Kidney epithelial cell (primary cell): ENCODE measurements around the gene CELSR1. TPM values are rescaled to one million over a fixed set of nuclear protein-coding genes. Genes with fewer than 3 reads are reported as not detected.

Experiments
- DNase-seq: peaks from one replicate; pipeline ENCODE4 v3.0.0-alpha.2; 2010; ENCODE audit warnings: low read depth
- H3K27me3 ChIP-seq: 2 replicates; pipeline ENCODE4 v1.6.0; 2011; ENCODE audit warnings: low read length; ENCODE audit not compliant: control insufficient read depth, insufficient read depth
- H3K36me3 ChIP-seq: 2 replicates; pipeline ENCODE4 v1.5.1; 2011; ENCODE audit warnings: low read length; ENCODE audit not compliant: control insufficient read depth, insufficient read depth
- H3K4me3 ChIP-seq: 2 replicates; pipeline ENCODE4 v1.5.1; 2011; ENCODE audit warnings: low read depth, mild to moderate bottlenecking, control low read depth, low read length
- CTCF ChIP-seq: IDR thresholded peaks from 2 replicates; pipeline ENCODE4 v1.5.1; 2011; ENCODE audit warnings: mild to moderate bottlenecking, moderate library complexity, low read length, control low read depth, inconsistent platforms; ENCODE audit not compliant: insufficient read depth, poor library complexity, severe bottlenecking
- total RNA-seq: library from RNA; depleted of rRNA; stranded (reverse); fragments of >200 nt; gene quantifications from 2 replicates; pipeline ENCODE4 v1.2.3, GENCODE V29; 2015

The CELSR1 gene
- total RNA-seq, 1 donor from 2014 or later: 180 TPM

GRCh38 chr22:46532416-46532815 lies 5.0 kb downstream of the CELSR1 start:
- no peak for DNase-seq
- Histone ChIP-seq H3K36me3 (peaks cover 6% of the 10 kb centered on the region), H3K27me3 (no peaks in the 10 kb centered on the region), H3K4me3 (peak overlapping the region; percentile 42)
- TF ChIP-seq CTCF: no peak

DNA sequence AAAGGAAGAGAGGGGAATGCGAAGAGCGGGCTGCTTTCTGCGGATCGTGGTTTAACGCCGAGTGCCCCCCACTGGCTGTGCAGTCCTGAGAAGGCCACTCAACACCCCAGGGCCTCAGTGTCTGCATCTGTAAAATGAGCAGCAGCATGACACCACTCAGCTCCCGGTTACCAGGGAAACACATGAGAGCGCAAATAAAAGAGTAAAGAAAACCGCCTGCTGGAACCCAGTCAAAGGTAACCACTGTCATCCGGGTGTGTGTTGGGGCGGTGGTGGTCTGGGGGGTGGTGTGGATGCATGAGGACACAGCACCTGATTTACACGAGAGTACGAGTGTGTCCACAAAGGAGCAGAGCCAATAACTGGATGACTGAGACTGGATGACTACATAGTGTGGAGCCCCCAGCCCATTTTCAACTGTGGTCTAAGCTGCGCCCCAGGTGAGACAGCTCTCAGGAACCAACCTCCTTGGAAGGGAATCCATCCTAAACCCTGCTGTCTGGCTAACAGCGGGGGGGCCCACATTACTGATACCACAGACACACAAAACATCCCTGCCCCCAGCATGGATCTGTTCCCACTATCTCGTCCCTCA lies 5.7 kb downstream of the CELSR1 start:
- TF ChIP-seq CTCF: no peak
- H3K36me3 ChIP-seq: peaks cover 6% of the 10 kb centered on the region
- DNase-seq: no peak
- H3K27me3 ChIP-seq: no peaks in the 10 kb centered on the region
- H3K4me3 ChIP-seq: no peak overlapping the region

DNA sequence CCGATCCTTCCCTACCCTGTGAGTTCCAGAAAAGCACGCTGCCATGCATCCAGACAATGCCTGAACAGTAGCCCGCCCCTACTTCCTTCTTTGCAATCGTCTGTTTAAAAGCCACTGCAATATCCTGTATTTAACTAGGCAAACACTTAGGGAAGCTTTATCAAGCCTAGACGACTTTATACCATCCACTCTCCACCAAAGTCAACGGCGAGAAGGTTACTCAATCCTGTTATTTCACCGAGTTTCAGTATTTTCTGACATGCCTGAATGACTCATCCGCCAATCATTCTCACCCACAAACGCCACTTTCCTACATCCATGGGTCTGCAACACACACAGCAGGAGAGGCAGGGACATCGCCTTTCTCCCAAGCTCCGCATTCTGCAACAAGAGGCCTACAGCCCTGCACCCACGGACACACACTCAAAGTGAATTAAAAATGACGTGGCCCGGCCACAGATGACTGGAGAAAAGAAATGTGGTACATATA lies 9.3 kb downstream of the CELSR1 start:
- no peak overlapping the region for H3K4me3 ChIP-seq
- no peaks in the 10 kb centered on the region for H3K27me3 ChIP-seq
- DNase-seq: peak; percentile 94
- H3K36me3 ChIP-seq: peaks cover 1% of the 10 kb centered on the region
- TF ChIP-seq CTCF: no peak

DNA sequence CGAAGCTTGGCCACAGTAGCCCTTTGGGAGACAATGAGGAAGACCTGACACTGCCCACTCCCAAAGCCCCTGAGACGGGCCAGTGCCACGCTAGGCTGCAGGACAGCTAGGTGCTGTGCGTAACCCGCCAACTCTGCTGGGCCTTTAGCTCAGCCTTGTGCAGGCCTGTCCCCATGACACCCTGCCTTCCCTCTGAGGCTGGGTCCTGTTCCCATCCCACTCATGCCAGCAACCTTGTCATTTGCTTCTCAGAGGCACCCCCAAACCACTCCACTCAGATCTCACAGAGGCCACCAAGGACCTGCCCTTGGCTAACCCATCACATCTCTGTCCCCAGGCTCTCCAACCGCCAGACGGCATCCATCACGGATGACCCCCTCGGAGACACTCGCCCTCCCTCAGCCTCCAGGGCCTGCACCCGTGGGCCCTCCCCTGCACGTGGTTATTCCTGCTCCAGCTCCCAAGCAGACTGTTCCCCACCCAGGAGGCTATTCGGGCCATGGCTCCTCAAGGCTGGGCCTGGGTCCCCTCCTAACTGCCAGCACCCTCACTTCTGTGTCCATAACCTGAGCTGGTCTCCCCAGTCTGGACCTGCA lies 11.1 kb downstream of the CELSR1 start:
- peaks cover 1% of the 10 kb centered on the region for H3K36me3 ChIP-seq
- no peak for DNase-seq
- TF ChIP-seq CTCF: no peak
- H3K27me3 ChIP-seq: no peaks in the 10 kb centered on the region
- H3K4me3 ChIP-seq: no peak overlapping the region

GRCh38 chr22:46525389-46526243 lies 11.8 kb downstream of the CELSR1 start:
- DNase-seq: no peak
- no peak overlapping the region for H3K4me3 ChIP-seq
- no peak for TF ChIP-seq CTCF

More at GRCh38 chr22:46525389-46526243, 11.8 kb downstream of the CELSR1 start:
- peaks cover 1% of the 10 kb centered on the region for H3K36me3 ChIP-seq
- no peaks in the 10 kb centered on the region for H3K27me3 ChIP-seq
